Breast epithelium (tissue), 4 donors: ENCODE measurements around the gene SEC63. TPM values are rescaled to one million over a fixed set of nuclear protein-coding genes. Genes with fewer than 3 reads are reported as not detected.

Experiments used
- DNase-seq, 2 donors: peaks; one replicate each; pipeline ENCODE4 v3.0.0-alpha.2; 2019; ENCODE audit warnings: low spot score in 2 of 2
- H3K27ac ChIP-seq, 2 donors: fragments of 200-600 bp; sonication (generic) in 1 of 2; one replicate each; pipeline ENCODE4 v1.5.1; 2016 to 2019; ENCODE audit warnings: mild to moderate bottlenecking in 1 of 2
- H3K27me3 ChIP-seq, 2 donors: fragments of 200-600 bp; sonication (generic) in 1 of 2; one replicate each; pipeline versions ENCODE4 v1.5.1 to v1.6.0; 2017 to 2019; ENCODE audit warnings: control low read depth in 1 of 2, mild to moderate bottlenecking in 1 of 2
- H3K36me3 ChIP-seq: fragments of 200-600 bp; one replicate; pipeline ENCODE4 v1.5.1; 2019
- H3K4me1 ChIP-seq, 2 donors: fragments of 200-600 bp; sonication (generic); one replicate each; pipeline ENCODE4 v1.5.1; 2016 to 2019; ENCODE audit warnings: control low read depth in 1 of 2
- H3K4me3 ChIP-seq, 3 donors: fragments of 200-600 bp; sonication (generic); 1 replicate in 2 of 3; 2 replicates in 1 of 3; pipeline ENCODE4 v1.5.1; 2016 to 2019; ENCODE audit warnings: mild to moderate bottlenecking in 3 of 3, moderate library complexity in 2 of 3
- H3K9me3 ChIP-seq, 2 donors: fragments of 200-600 bp; sonication (generic) in 1 of 2; one replicate each; pipeline ENCODE4 v1.5.1; 2016 to 2019; ENCODE audit warnings: control low read depth in 1 of 2
- POLR2A ChIP-seq: fragments of 450-650 bp; IDR thresholded peaks from one replicate; pipeline ENCODE4 v1.6.1; 2016; ENCODE audit warnings: antibody characterized with exemption, mild to moderate bottlenecking, moderate library complexity
- POLR2AphosphoS5 ChIP-seq, 3 donors: sonication (generic); formaldehyde crosslinking; IDR thresholded peaks; one replicate each; pipeline ENCODE4 v1.6.1; 2017; ENCODE audit warnings: antibody characterized with exemption in 3 of 3
- intact Hi-C: fragments of 100-400 bp; cut with DNase I; formaldehyde crosslinking; loops from one replicate; pipeline ENCODE4 v1.15.1; 2023; ENCODE audit warnings: low total_unique reads
- total RNA-seq, 3 donors: library from RNA; depleted of rRNA; stranded (reverse); fragments of >200 nt; gene quantifications; one replicate each; pipeline ENCODE4 v1.1.0, GENCODE V29; 2016
- TF ChIP-seq, protein P1 (sequence below), 3 donors: fragments of 450-650 bp; IDR thresholded peaks; one replicate each; pipeline ENCODE4 v1.5.1; 2016 to 2017; ENCODE audit warnings: antibody characterized with exemption in 3 of 3, mild to moderate bottlenecking in 3 of 3, moderate library complexity in 3 of 3

SEC63 gene
- total RNA-seq, 3 donors from 2014 or later, result 48.8 to 60.0 (median 58.7) TPM

DNA sequence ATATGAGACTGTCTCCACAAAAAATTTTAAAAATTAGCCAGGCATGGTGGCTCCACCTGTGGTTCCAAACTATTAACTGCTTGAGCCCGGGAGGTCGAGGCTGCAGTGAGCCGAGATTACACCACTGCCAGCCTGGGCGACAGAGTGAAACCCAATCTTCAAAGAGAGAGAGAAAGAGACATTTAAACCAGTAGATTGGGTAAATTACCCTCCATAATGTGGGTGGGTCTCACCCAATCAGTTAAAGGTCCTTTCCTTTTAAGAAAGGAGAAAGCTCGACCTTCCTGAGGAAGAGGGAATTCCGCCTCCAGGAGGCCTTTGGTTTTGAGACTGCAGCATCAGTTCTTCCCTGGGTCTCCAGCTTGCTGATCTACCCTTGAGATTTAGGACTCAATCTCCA lies 108.7 kb downstream of the SEC63 start:
- no peaks in the 10 kb centered on the region for H3K9me3 ChIP-seq
- H3K36me3 ChIP-seq, result no peaks in the 10 kb centered on the region
- no peak for DNase-seq
- no peaks in the 10 kb centered on the region for H3K27me3 ChIP-seq
- H3K4me1 ChIP-seq, result no peaks in the 10 kb centered on the region
- intact Hi-C loops, result no loop called here
- TF ChIP-seq, protein P1, sequence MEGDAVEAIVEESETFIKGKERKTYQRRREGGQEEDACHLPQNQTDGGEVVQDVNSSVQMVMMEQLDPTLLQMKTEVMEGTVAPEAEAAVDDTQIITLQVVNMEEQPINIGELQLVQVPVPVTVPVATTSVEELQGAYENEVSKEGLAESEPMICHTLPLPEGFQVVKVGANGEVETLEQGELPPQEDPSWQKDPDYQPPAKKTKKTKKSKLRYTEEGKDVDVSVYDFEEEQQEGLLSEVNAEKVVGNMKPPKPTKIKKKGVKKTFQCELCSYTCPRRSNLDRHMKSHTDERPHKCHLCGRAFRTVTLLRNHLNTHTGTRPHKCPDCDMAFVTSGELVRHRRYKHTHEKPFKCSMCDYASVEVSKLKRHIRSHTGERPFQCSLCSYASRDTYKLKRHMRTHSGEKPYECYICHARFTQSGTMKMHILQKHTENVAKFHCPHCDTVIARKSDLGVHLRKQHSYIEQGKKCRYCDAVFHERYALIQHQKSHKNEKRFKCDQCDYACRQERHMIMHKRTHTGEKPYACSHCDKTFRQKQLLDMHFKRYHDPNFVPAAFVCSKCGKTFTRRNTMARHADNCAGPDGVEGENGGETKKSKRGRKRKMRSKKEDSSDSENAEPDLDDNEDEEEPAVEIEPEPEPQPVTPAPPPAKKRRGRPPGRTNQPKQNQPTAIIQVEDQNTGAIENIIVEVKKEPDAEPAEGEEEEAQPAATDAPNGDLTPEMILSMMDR (IDR thresholded peaks at IDR 0.05), result no peak
- TF ChIP-seq POLR2AphosphoS5 (IDR thresholded peaks at IDR 0.05) (no peak), POLR2A (no peak)
- no peak overlapping the region for H3K27ac ChIP-seq
- H3K4me3 ChIP-seq, result no peak overlapping the region

GRCh38 chr6:107847844-107848802 lies 109.9 kb downstream of the SEC63 start:
- intact Hi-C loops, result no loop called here
- no peaks in the 10 kb centered on the region for H3K9me3 ChIP-seq
- H3K27ac ChIP-seq, result no peak overlapping the region
- no peaks in the 10 kb centered on the region for H3K36me3 ChIP-seq
- H3K4me1 ChIP-seq, result no peaks in the 10 kb centered on the region
- H3K27me3 ChIP-seq, result no peaks in the 10 kb centered on the region
- TF ChIP-seq, protein P1 (IDR thresholded peaks at IDR 0.05), result peak; percentile 85 to 95 (median 92)
- TF ChIP-seq POLR2AphosphoS5 (IDR thresholded peaks at IDR 0.05) (no peak), POLR2A (no peak)
- H3K4me3 ChIP-seq, result peak overlapping the region; percentile 32 to 67 (median 45)
- peak; percentile 75 to 84 for DNase-seq

- intact Hi-C loops, result no loop called here
- H3K9me3 ChIP-seq, result no peaks in the 10 kb centered on the region
Measured at GRCh38 chr6:107846262-107846795, 111.7 kb downstream of the SEC63 start.

DNA sequence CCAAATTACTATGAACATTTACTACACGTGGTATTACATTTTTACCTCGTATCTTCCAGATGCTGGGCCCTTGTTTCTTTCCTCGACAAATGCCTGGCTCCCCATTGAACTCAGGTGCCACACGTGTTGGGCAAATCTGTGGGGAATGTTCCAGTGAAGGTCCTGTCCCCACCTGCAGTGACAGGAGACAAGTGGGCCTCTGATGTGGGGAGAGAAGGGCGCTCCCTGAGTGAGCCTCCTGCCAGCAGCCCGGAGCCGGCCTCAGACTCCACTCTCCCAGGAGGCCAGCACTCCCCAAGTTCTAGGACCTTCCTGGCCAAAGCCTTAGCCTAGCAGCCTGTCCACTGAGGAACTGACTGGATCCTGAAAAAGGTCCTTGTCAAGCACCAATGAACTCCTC lies 112.2 kb downstream of the SEC63 start:
- Histone ChIP-seq H3K27ac (no peak overlapping the region), H3K4me3 (no peak overlapping the region), H3K9me3 (no peaks in the 10 kb centered on the region), H3K4me1 (no peaks in the 10 kb centered on the region), H3K27me3 (no peaks in the 10 kb centered on the region), H3K36me3 (no peaks in the 10 kb centered on the region)
- DNase-seq, result no peak
- intact Hi-C loops, result no loop called here
- TF ChIP-seq, protein P1 (IDR thresholded peaks at IDR 0.05), result no peak
- TF ChIP-seq POLR2AphosphoS5 (IDR thresholded peaks at IDR 0.05) (no peak), POLR2A (no peak)

More at GRCh38 chr6:107846262-107846795, 111.7 kb downstream of the SEC63 start:
- Histone ChIP-seq H3K4me1 (no peaks in the 10 kb centered on the region), H3K4me3 (no peak overlapping the region), H3K36me3 (no peaks in the 10 kb centered on the region), H3K27ac (no peak overlapping the region), H3K27me3 (no peaks in the 10 kb centered on the region)
- DNase-seq, result no peak
- no peak for TF ChIP-seq POLR2A
- TF ChIP-seq POLR2AphosphoS5 (IDR thresholded peaks at IDR 0.05), result no peak
- TF ChIP-seq, protein P1 (IDR thresholded peaks at IDR 0.05), result no peak

GRCh38 chr6:107843400-107843799 lies 114.6 kb downstream of the SEC63 start:
- TF ChIP-seq POLR2A (no peak), POLR2AphosphoS5 (IDR thresholded peaks at IDR 0.05) (no peak)
- TF ChIP-seq, protein P1 (IDR thresholded peaks at IDR 0.05), result no peak
- Histone ChIP-seq H3K27ac (no peak overlapping the region), H3K4me3 (no peak overlapping the region), H3K4me1 (no peaks in the 10 kb centered on the region), H3K36me3 (no peaks in the 10 kb centered on the region), H3K9me3 (no peaks in the 10 kb centered on the region), H3K27me3 (no peaks in the 10 kb centered on the region)
- no peak for DNase-seq
- intact Hi-C loops, result no loop called here
